Testis (tissue), 3 donors: ENCODE measurements around the gene MIS18BP1. TPM values are rescaled to one million over a fixed set of nuclear protein-coding genes. Genes with fewer than 3 reads are reported as not detected.
"Not testable (repeated sequence)": the region's sequence is repeated elsewhere in the genome, so short reads cannot be mapped to it uniquely, and the experiment has no call there.

Source experiments
- DNase-seq: peaks from one replicate; pipeline ENCODE4 v3.0.0-alpha.2; 2019
- H3K27ac ChIP-seq, 2 donors: fragments of 200-600 bp; sonication (generic); one replicate each; pipeline ENCODE4 v1.5.1; 2019
- H3K27me3 ChIP-seq: fragments of 200-600 bp; sonication (generic); one replicate; pipeline ENCODE4 v1.5.1; 2019
- H3K36me3 ChIP-seq: fragments of 200-600 bp; sonication (generic); one replicate; pipeline ENCODE4 v1.5.1; 2017; ENCODE audit warnings: low read depth; ENCODE audit errors: missing control alignments
- H3K4me1 ChIP-seq: fragments of 200-600 bp; sonication (generic); one replicate; pipeline ENCODE4 v1.5.1; 2019
- H3K4me3 ChIP-seq, 2 donors: fragments of 200-600 bp; sonication (generic); one replicate each; pipeline ENCODE4 v1.5.1; 2017 to 2019
- H3K9me3 ChIP-seq: fragments of 200-600 bp; sonication (generic); one replicate; pipeline ENCODE4 v1.5.1; 2017
- CTCF ChIP-seq, 3 experiments: fragments of 450-650 bp in 2 of 3; fragments of 200-600 bp in 1 of 3; sonication (generic) in 1 of 3; IDR thresholded peaks; one replicate each; pipeline ENCODE4 v1.5.1; 2016 to 2019; ENCODE audit warnings: antibody characterized with exemption in 3 of 3, mild to moderate bottlenecking in 2 of 3, moderate library complexity in 1 of 3
- POLR2A ChIP-seq: fragments of 450-650 bp; IDR thresholded peaks from one replicate; pipeline ENCODE4 v1.6.1; 2017; ENCODE audit warnings: antibody characterized with exemption, mild to moderate bottlenecking, moderate library complexity
- WGBS, 2 donors: methylation state at CpG; one replicate each; pipeline ENCODE4 v1.1.5; 2018; 5-methylcytosine and 5-hydroxymethylcytosine counted together
- intact Hi-C: fragments of 100-400 bp; cut with DNase I; formaldehyde crosslinking; loops from one replicate; pipeline ENCODE4 v1.15.1; 2023; ENCODE audit warnings: low total_unique reads
- polyA plus RNA-seq: library from polyadenylated mRNA; stranded (reverse); fragments of 350-450 nt; fragmentation: Illumina TruSeq; extraction: RNeasy Lipid Tissue Mini Kit (QIAGEN cat#74804); gene quantifications from one replicate; pipeline ENCODE4 v1.2.3, GENCODE V29; 2014; ENCODE audit warnings: low read depth, low replicate concordance; ENCODE audit not compliant: insufficient read depth
- total RNA-seq, 2 donors: library from RNA; depleted of rRNA; stranded (reverse); fragments of >200 nt; gene quantifications; one replicate each; pipeline ENCODE4 v1.2.3, GENCODE V29; 2016

Gene MIS18BP1
- total and polyA plus RNA-seq, 3 donors from 2014 or later, result 7.3 to 71.5 (median 60.8) TPM

GRCh38 chr14:45227566-45227965, 25.4 kb downstream of the MIS18BP1 start:
- Histone ChIP-seq H3K9me3 (no peaks in the 10 kb centered on the region), H3K27ac (no peak overlapping the region), H3K27me3 (no peaks in the 10 kb centered on the region), H3K4me1 (no peaks in the 10 kb centered on the region), H3K4me3 (no peak overlapping the region), H3K36me3 (no peaks in the 10 kb centered on the region)
- DNase-seq, result no peak
- WGBS, 2 donors, result 95 to 97% methylated on average over 4 of the region's 4 CpGs
- no peak for TF ChIP-seq CTCF (IDR thresholded peaks at IDR 0.05)
- TF ChIP-seq POLR2A, result no peak
- intact Hi-C loops, result no loop called here

GRCh38 chr14:45222485-45223262, 30.3 kb downstream of the MIS18BP1 start:
- Histone ChIP-seq H3K27me3 (no peaks in the 10 kb centered on the region), H3K9me3 (no peaks in the 10 kb centered on the region), H3K4me1 (no peaks in the 10 kb centered on the region), H3K4me3 (no peak overlapping the region), H3K27ac (no peak overlapping the region), H3K36me3 (no peaks in the 10 kb centered on the region)
- DNase-seq, result no peak
- WGBS, 2 donors, result 88 to 96% methylated on average over 3 of the region's 3 CpGs
- TF ChIP-seq CTCF (IDR thresholded peaks at IDR 0.05) (no peak), POLR2A (no peak)
- intact Hi-C loops, result no loop called here

GRCh38 chr14:45214341-45214740, 38.7 kb downstream of the MIS18BP1 start:
- H3K4me1 ChIP-seq, H3K9me3 ChIP-seq, H3K36me3 ChIP-seq, H3K27ac ChIP-seq, intact Hi-C loops, H3K4me3 ChIP-seq, H3K27me3 ChIP-seq, DNase-seq: not testable (repeated sequence)
- 93 to 99% methylated on average over 6 of the region's 6 CpGs for WGBS, 2 donors

GRCh38 chr14:45213716-45214115, 39.3 kb downstream of the MIS18BP1 start:
- H3K27me3 ChIP-seq, H3K4me1 ChIP-seq, H3K36me3 ChIP-seq, intact Hi-C loops, H3K9me3 ChIP-seq, DNase-seq, H3K27ac ChIP-seq, H3K4me3 ChIP-seq: not testable (repeated sequence)
- 44 to 50% methylated on average over 1 of the region's 1 CpG for WGBS, 2 donors

- no peaks in the 10 kb centered on the region for H3K4me1 ChIP-seq
- DNase-seq, result no peak
- H3K9me3 ChIP-seq, result no peaks in the 10 kb centered on the region
- 74 to 78% methylated on average over 3 of the region's 3 CpGs for WGBS, 2 donors
- H3K27me3 ChIP-seq, result no peaks in the 10 kb centered on the region
- intact Hi-C loops, result no loop called here
- H3K27ac ChIP-seq, result no peak overlapping the region
- H3K4me3 ChIP-seq, result no peak overlapping the region
- TF ChIP-seq POLR2A (no peak), CTCF (IDR thresholded peaks at IDR 0.05) (no peak)
- no peaks in the 10 kb centered on the region for H3K36me3 ChIP-seq
These were observed 40.8 kb downstream of the MIS18BP1 start for GRCh38 chr14:45212231-45212630.

GRCh38 chr14:45211295-45211694, 41.7 kb downstream of the MIS18BP1 start:
- no peaks in the 10 kb centered on the region for H3K4me1 ChIP-seq
- H3K27me3 ChIP-seq, result no peaks in the 10 kb centered on the region
- no peak overlapping the region for H3K4me3 ChIP-seq
- no peaks in the 10 kb centered on the region for H3K9me3 ChIP-seq
- no peaks in the 10 kb centered on the region for H3K36me3 ChIP-seq
- H3K27ac ChIP-seq, result no peak overlapping the region
- DNase-seq, result no peak
- TF ChIP-seq POLR2A, result no peak
- TF ChIP-seq CTCF (IDR thresholded peaks at IDR 0.05), result no peak
- intact Hi-C loops, result no loop called here
- 82 to 100% methylated on average over 1 of the region's 1 CpG for whole genome bisulfite sequencing, 2 donors
